HG03571 (cell line): Measurements from ENCODE around the gene HOXA11.

Source experiments
- ATAC-seq: cut with Tn5 transposase; IDR thresholded peaks from one replicate; pipeline ENCODE4 v1.9.1; 2021; ENCODE audit not compliant: unreplicated experiment

HOXA11 gene

DNA sequence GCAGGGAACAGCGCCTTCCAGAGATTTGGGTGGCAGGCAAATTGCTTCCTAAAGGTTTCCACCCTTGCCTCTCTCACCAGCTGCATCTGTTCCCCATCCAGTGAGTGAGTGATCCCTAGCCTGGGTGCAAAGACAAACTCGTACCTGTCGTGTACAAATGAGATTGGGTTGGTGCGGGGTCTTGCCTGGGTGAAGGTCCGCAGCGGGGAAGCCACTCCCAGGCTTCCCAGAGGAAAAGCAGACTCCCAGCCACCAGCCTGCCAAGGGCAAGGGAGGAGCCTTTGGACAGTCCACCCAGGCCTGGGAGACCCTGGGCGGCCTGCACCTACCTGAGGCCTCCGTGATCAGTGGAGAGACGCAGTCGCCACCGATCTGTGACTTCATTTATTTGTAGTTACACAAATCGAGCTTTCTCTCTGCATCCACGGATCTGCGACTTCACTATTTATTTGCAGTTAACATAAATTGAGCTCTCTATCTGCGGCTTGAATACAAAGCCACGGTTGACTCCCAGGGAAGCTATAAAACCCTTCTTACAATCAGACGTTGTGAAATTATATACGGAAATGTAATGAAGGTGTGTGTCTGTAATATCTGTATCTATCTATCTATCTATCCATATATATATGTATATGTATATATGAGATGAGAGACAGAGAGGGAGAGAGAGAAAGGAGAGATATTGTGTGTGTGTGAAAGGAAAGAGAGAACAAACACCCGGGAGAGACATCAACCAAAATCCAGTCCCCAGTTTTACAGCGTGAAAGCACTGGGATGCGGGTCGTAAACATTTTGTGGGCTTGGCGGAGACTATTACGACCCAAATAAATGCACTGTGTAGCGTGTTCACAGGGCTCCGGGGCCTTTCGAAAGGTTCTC is 25.5 kb downstream of the HOXA11 start:
- no peak for ATAC-seq

GRCh38 chr7:27158436-27159265 is 26.4 kb downstream of the HOXA11 start:
- no peak for ATAC-seq

GRCh38 chr7:27157702-27158431 is 27.2 kb downstream of the HOXA11 start:
- ATAC-seq: no peak

DNA sequence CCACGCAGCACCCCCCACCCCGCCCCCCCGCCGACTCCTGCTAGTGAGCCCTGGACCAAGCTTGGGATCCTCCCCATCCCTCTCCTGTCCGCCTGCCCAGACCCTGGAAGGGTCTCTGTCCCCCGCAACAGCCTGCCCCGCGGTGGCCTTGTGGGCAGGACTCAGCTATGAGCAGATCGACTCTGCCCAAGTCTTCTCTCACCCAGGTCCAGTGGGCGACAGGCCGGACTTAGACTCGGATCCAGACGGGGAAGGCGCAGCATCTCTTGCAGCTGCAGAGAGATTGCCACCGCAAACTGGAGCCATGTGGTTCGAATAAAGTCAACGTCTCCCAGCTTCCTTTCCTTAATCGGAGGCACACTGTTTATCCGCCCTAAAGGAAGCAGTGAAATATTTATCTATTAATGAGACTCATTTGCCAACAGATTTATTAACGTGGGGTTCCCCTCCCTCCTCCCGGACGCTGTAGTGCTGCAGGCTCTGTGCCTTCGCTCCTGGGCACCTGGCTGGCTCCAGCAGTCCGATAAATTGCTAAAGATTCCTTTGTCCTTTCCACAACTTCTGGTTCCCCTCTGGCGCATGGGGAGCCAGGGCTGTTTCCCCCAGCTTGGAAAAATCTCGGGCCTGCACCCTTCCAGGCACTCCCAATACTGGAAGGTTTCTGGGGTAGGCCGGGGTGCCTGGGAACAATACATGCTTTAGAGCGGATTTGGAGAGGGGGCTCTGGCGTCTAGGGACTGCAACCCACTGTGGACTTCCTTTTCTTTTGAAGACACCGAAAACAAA is 27.9 kb downstream of the HOXA11 start:
- ATAC-seq: no peak

DNA sequence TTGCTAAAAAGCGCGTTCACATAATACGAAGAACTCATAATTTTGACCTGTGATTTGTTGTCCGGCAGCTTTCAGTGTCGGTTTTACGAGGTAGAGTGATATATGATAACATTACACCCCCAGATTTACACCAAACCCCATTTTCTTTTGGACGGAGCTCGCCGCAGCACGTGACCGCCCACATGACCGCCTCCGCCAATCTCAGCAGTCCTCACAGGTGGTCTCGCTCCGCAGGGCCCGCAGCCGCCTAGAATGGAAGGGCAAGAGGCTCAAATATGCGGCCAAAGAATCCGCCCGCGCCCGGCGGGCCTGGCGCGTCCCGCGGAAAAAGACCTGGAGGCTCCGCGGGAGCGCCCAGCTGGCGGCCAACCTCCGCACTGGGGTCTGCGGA is 28.5 kb downstream of the HOXA11 start, which contains the start of gene HOXA7:
TSS of gene HOXA7 (minus strand) at position 168 of the 391 bp plus-strand sequence. CDS start at position 38, 130 bp downstream.
- ATAC-seq: no peak

DNA sequence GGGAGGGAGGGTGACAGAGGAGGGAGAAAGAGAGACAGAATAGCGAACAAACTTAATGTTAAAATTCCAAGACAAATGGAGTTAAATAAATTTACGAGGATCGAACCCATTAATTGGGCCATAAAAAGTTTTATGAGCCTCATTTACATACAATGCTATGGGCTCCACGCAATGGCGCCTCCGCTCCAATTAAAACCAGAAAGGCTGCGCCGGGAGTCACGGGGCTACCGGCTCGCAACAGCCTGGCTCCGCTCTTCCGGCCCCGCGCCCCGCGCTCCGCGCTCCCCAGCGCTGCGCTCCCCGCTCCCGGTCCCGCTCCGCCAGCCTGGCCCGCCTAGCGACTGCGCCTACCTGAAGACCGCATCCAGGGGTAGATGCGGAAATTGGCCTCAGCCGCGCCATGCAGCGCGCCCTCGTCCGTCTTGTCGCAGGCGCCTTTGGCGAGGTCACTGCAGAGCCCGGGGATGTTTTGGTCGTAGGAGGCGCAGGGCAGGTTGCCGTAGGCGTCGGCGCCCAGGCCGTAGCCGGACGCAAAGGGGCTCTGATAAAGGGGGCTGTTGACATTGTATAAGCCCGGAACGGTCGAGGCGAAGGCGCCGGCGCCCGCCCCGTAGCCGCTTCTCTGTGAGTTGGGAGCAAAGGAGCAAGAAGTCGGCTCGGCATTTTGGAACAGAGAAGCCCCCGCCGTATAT is 29.1 kb downstream of the HOXA11 start:
- no peak for ATAC-seq

- no peak for ATAC-seq
These were observed 29.9 kb downstream of the HOXA11 start for GRCh38 chr7:27154901-27155815.

DNA sequence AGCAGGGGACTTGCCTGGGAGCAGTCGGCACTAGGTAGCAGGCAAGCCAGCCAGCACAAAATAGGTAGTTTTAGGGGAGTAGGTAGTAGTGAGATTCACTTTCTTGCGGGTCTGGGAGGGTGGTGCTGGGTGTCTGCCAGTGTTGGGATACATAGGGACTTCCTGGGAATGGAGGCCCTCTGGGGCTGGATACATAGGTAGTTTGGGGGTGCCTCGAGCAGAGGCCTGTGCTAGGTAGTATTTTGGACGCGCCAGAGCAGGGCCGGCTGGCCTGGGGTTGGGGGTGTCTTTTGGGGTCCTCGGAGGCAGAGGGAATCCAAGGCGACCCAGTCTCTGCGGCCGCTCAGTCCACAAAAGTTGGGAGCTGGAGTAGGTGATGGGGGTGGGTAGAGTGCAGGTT is 30.7 kb downstream of the HOXA11 start:
- ATAC-seq: no peak

GRCh38 chr7:27153526-27153925 is 31.5 kb downstream of the HOXA11 start:
- ATAC-seq: no peak

GRCh38 chr7:27152816-27153442 is 32.1 kb downstream of the HOXA11 start:
- ATAC-seq: no peak

DNA sequence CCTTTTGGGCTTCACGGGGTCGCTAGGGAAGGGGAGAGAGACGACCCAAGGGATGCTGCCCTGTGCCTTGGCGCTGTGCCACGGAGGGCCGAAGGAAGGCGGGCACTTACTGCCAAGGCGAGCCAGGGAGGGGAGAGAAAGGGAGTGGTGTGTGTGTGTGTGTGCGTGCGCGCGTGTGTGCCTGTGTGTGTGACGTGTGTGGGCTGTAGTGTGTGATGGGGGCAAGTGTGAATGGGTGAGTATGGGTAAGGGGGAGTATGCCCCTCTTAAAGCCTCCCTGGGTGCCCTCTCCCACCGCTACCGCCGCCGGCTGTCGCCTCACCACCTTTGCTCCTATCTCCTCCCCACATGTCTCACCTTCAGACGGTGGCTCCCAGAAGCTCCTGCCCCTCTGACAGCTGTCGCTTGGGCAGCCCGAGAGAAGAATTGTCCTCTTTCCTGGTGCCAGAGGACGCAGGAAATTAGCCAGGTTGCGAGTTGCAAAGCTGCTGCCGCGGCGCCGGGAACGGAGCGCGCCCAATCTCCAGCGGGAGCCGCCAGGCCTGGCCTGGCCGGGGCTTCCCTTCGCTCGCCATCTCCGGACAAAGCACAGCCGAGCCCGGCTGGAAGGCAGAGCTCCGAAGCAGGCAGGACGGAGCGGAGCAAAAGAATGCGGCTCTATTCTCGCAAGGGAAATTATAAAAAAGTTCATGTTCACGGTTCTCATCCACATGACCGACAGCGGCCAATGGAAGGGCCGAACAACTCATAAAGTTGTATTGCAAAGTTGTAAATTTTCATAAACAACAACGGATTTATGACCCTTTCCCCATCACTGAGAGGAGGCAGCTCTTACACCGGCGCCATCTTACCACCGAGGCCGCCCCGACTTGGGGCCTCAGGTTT is 32.9 kb downstream of the HOXA11 start, which contains the start of gene HOXA3:
TSS of gene HOXA3 (minus strand) at position 653 of the 885 bp plus-strand sequence. CDS start 41,943 bp downstream, outside the sequence.
- ATAC-seq: no peak

DNA sequence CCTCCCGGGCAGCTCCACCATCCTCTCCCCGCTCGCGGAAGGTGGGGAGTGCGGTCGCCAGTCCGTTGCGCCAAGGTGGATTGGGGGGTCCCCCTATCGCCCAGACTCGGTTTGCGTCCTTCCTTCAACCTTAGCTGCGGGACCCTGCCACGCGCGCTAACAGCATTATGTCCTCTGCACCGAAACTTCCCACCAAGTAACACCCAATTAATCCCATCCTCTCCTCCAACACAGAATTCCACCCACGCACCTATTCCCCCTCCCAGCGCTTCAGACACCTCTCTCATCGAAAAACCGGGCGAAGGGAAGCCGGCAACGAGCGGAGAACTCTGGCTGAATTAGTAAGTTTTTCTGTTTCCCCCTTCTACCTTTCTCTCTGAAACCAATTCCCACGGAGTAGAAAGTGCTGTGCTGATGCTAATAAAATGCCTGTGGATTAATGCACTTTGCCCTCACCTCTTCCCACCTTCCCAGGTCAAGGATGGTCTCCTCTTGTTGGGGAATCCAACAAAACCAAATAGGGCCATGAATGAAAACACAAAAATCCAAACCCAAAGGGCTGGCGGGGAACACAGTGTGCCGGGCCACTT is 33.6 kb downstream of the HOXA11 start:
- no peak for ATAC-seq

GRCh38 chr7:27150568-27151340 is 34.3 kb downstream of the HOXA11 start:
- peak; percentile 78 for ATAC-seq

DNA sequence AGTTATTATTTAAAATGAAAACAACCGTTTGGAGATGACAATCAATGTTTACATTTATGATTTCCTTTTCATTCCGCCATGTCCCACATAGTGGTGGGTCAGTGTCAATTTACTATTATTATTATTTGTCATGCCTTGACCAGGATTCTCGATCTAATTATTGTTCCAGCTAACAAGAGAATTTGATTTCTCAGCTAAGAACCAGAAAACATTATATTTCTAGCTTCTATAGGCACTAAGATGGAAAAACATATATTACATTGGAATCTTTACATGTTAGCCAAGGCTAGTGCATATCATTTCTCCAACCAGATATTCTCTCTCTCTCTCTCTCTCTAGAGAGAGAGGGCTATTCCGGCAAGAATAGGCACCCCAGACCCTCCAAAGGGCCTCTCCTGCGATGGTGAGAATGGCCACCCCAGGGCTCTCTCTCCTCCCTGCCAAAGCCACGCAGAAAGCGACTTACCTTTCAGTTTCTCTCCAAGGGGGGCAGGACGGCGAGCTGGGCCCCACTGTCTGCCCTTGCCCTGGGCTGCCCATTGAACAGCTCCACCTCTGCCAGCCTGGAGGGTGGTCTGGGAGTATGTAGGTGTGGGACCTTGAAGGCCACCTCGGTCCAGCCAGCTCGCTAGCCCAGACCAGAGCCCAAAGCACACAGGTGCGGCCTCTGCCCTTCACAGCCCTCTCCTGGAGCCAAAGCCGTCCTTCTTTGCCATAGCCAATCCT is 35.0 kb downstream of the HOXA11 start:
- no peak for ATAC-seq
